Measurements from ENCODE around the gene MRPS35. TPM values are rescaled to one million over a fixed set of nuclear protein-coding genes. Genes with fewer than 3 reads are reported as not detected.

The MRPS35 gene
- total and polyA plus RNA-seq, 2 experiments from 2014 or later: 58.1 to 58.7 TPM

DNA sequence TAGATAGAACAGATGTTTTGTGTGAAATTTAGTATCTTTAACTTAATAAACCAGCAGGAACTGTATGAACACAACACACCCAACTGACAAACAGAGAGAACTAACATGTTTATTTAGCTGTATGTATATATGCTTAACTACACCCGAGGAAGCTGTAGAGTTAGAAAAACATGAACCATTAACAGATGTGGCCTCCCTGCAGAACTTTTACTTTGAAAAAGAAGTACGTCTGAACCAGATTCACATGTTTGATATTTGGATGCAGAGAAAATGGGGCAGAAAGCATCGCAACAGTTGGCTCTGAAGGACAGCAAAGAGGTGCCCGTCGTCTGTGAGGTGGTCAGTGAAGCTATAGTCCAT is 14.4 kb upstream of the MRPS35 start, which contains the start of gene REP15 (continued):
- TF ChIP-seq, protein P1, sequence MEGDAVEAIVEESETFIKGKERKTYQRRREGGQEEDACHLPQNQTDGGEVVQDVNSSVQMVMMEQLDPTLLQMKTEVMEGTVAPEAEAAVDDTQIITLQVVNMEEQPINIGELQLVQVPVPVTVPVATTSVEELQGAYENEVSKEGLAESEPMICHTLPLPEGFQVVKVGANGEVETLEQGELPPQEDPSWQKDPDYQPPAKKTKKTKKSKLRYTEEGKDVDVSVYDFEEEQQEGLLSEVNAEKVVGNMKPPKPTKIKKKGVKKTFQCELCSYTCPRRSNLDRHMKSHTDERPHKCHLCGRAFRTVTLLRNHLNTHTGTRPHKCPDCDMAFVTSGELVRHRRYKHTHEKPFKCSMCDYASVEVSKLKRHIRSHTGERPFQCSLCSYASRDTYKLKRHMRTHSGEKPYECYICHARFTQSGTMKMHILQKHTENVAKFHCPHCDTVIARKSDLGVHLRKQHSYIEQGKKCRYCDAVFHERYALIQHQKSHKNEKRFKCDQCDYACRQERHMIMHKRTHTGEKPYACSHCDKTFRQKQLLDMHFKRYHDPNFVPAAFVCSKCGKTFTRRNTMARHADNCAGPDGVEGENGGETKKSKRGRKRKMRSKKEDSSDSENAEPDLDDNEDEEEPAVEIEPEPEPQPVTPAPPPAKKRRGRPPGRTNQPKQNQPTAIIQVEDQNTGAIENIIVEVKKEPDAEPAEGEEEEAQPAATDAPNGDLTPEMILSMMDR (conservative IDR thresholded peaks at IDR 0.05; ENCODE audit: low read depth in 2 of 2): no peak
- no peak for TF ChIP-seq JUNB (IDR thresholded peaks at IDR 0.05; ENCODE audit: unreplicated experiment)
- TF ChIP-seq, protein P2, sequence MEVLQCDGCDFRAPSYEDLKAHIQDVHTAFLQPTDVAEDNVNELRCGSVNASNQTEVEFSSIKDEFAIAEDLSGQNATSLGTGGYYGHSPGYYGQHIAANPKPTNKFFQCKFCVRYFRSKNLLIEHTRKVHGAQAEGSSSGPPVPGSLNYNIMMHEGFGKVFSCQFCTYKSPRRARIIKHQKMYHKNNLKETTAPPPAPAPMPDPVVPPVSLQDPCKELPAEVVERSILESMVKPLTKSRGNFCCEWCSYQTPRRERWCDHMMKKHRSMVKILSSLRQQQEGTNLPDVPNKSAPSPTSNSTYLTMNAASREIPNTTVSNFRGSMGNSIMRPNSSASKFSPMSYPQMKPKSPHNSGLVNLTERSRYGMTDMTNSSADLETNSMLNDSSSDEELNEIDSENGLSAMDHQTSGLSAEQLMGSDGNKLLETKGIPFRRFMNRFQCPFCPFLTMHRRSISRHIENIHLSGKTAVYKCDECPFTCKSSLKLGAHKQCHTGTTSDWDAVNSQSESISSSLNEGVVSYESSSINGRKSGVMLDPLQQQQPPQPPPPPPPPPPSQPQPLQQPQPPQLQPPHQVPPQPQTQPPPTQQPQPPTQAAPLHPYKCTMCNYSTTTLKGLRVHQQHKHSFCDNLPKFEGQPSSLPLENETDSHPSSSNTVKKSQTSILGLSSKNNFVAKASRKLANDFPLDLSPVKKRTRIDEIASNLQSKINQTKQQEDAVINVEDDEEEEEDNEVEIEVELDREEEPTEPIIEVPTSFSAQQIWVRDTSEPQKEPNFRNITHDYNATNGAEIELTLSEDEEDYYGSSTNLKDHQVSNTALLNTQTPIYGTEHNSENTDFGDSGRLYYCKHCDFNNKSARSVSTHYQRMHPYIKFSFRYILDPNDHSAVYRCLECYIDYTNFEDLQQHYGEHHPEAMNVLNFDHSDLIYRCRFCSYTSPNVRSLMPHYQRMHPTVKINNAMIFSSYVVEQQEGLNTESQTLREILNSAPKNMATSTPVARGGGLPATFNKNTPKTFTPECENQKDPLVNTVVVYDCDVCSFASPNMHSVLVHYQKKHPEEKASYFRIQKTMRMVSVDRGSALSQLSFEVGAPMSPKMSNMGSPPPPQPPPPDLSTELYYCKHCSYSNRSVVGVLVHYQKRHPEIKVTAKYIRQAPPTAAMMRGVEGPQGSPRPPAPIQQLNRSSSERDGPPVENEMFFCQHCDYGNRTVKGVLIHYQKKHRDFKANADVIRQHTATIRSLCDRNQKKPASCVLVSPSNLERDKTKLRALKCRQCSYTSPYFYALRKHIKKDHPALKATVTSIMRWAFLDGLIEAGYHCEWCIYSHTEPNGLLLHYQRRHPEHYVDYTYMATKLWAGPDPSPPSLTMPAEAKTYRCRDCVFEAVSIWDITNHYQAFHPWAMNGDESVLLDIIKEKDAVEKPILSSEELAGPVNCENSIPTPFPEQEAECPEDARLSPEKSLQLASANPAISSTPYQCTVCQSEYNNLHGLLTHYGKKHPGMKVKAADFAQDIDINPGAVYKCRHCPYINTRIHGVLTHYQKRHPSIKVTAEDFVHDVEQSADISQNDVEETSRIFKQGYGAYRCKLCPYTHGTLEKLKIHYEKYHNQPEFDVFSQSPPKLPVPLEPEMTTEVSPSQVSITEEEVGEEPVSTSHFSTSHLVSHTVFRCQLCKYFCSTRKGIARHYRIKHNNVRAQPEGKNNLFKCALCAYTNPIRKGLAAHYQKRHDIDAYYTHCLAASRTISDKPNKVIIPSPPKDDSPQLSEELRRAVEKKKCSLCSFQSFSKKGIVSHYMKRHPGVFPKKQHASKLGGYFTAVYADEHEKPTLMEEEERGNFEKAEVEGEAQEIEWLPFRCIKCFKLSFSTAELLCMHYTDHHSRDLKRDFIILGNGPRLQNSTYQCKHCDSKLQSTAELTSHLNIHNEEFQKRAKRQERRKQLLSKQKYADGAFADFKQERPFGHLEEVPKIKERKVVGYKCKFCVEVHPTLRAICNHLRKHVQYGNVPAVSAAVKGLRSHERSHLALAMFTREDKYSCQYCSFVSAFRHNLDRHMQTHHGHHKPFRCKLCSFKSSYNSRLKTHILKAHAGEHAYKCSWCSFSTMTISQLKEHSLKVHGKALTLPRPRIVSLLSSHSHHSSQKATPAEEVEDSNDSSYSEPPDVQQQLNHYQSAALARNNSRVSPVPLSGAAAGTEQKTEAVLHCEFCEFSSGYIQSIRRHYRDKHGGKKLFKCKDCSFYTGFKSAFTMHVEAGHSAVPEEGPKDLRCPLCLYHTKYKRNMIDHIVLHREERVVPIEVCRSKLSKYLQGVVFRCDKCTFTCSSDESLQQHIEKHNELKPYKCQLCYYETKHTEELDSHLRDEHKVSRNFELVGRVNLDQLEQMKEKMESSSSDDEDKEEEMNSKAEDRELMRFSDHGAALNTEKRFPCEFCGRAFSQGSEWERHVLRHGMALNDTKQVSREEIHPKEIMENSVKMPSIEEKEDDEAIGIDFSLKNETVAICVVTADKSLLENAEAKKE (CRISPR knock-in tag; IDR thresholded peaks at IDR 0.05): no peak
- TF ChIP-seq NANOG (IDR thresholded peaks at IDR 0.05; ENCODE audit: borderline replicate concordance): no peak

DNA sequence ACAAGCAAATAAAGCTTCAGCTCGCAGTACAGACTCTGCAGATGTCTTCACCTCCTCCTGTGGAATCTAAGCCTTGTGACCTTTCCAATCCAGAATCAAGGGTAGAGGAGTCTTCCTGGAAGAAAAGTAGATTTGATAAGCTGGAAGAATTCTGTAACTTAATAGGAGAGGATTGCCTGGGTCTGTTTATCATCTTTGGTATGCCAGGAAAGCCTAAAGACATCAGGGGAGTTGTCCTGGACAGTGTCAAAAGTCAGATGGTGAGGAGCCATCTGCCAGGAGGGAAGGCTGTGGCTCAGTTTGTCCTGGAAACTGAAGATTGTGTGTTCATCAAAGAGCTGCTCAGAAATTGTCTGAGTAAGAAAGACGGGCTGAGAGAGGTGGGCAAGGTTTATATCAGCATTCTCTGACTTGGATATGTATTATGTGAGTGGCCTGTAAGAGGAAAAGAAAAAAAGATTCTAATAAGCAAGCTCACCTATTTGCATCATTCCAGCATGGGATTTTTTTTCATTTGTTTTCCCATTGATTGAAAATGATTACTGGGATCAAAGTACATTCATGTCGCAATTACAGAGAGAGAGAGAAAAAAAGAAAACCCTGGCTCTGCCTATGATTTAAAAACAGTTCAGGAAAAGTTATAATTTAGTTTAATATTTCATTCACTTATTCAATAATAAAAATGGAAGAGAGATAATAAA is 13.6 kb upstream of the MRPS35 start:
- DNase-seq (ENCODE audit: low spot score) (no peak), ATAC-seq (no peak)
- Histone ChIP-seq H3K36me3 (ENCODE audit: insufficient read depth) (peaks cover 16% of the 10 kb centered on the region; the same call in 1 of the 2 replicates), H3K79me2 (replicated peaks; ENCODE audit: insufficient read depth) (no peaks in the 10 kb centered on the region), H3K9me2 (ENCODE audit: insufficient read depth) (no peaks in the 10 kb centered on the region), H3F3A (replicated peaks; ENCODE audit: low read depth) (no peaks in the 10 kb centered on the region), H4K20me1 (replicated peaks; ENCODE audit: insufficient read depth) (no peaks in the 10 kb centered on the region), H3K27ac (ENCODE audit: low read depth) (no peak overlapping the region), H3K4me2 (no peak overlapping the region), H2AFZ (no peak overlapping the region), H3K27me3 (ENCODE audit: insufficient read depth) (no peaks in the 10 kb centered on the region), H3K4me1 (ENCODE audit: insufficient read depth) (no peaks in the 10 kb centered on the region), H3K4me3 (no peak overlapping the region)
- peaks cover 3% of the 10 kb centered on the region; the same call in 1 of the 3 replicates for H3K36me3 Mint-ChIP-seq (ENCODE audit: low read depth)
- H3K9me3 Mint-ChIP-seq: no peaks in the 10 kb centered on the region
- no peaks in the 10 kb centered on the region for H3K27me3 Mint-ChIP-seq (ENCODE audit: insufficient read depth, low read depth, poor library complexity)
- H3K27ac Mint-ChIP-seq: no peak overlapping the region
- no peak overlapping the region for H3K4me3 Mint-ChIP-seq
- no peaks in the 10 kb centered on the region for H3K4me1 Mint-ChIP-seq
- TF ChIP-seq CREB1 (CRISPR knock-in tag; IDR thresholded peaks at IDR 0.05; ENCODE audit: low read depth): no peak
- TF ChIP-seq, protein P2 (CRISPR knock-in tag; IDR thresholded peaks at IDR 0.05): no peak
- no peak for TF ChIP-seq POLR2AphosphoS5 (IDR thresholded peaks at IDR 0.05; ENCODE audit: low read depth)
